NOMO-1 treated with DMSO at 0.1 percent for 48 hours (cell line): ENCODE measurements around the gene ZNF581.
A peak's percentile ranks its signal among the peaks of the same experiment; 100 is the strongest.

Source experiments
- DNase-seq: peaks from one replicate; lab custom pipeline; 2025; ENCODE audit not compliant: unreplicated experiment; lab: John Stamatoyannopoulos, UW

Gene ZNF581

GRCh38 chr19:55647732-55648584, 4.5 kb downstream of the ZNF581 start, which contains the start of gene CCDC106:
Gene CCDC106 (plus strand): TSS chr19:55648212. CDS start chr19:55649047, 835 bp downstream.
- DNase-seq: peak; percentile 53

- DNase-seq: no peak
Measured at GRCh38 chr19:55648585-55649267, 5.3 kb downstream of the ZNF581 start.

GRCh38 chr19:55649268-55650125, 6.0 kb downstream of the ZNF581 start:
- DNase-seq: no peak

GRCh38 chr19:55650126-55650557, 6.7 kb downstream of the ZNF581 start:
- DNase-seq: no peak

GRCh38 chr19:55650602-55651230, 7.3 kb downstream of the ZNF581 start:
- DNase-seq: no peak

GRCh38 chr19:55651236-55651635, 7.8 kb downstream of the ZNF581 start:
- DNase-seq: no peak

- DNase-seq: no peak
Measured at GRCh38 chr19:55652311-55653128, 9.1 kb downstream of the ZNF581 start.

GRCh38 chr19:55653651-55654322, 10.3 kb downstream of the ZNF581 start:
- DNase-seq: peak; percentile 97

- peak; percentile 100 for DNase-seq
Measured at GRCh38 chr19:55654323-55654867, 10.9 kb downstream of the ZNF581 start.

GRCh38 chr19:55654868-55655647, 11.6 kb downstream of the ZNF581 start, which contains the start of gene U2AF2:
Gene U2AF2 (plus strand): TSS chr19:55655035. CDS start chr19:55655105, 70 bp downstream.
- DNase-seq: peak; percentile 89

GRCh38 chr19:55655648-55656040, 12.2 kb downstream of the ZNF581 start:
- no peak for DNase-seq

GRCh38 chr19:55656552-55656951, 13.1 kb downstream of the ZNF581 start:
- DNase-seq: no peak

GRCh38 chr19:55656988-55657747, 13.7 kb downstream of the ZNF581 start:
- DNase-seq: no peak

GRCh38 chr19:55658846-55659459, 15.5 kb downstream of the ZNF581 start:
- no peak for DNase-seq

GRCh38 chr19:55659822-55660221, 16.4 kb downstream of the ZNF581 start:
- no peak for DNase-seq

GRCh38 chr19:55660404-55660803, 17.0 kb downstream of the ZNF581 start:
- DNase-seq: no peak

- DNase-seq: no peak
Measured at GRCh38 chr19:55660991-55661390, 17.5 kb downstream of the ZNF581 start.
